Endothelial cell of umbilical vein (primary cell): ENCODE results near the gene CACNB4.

ENCODE experiments used
- CTCF ChIP-seq, 2 donors: IDR thresholded peaks; 1 replicate in 1 of 2; 2 replicates in 1 of 2; pipeline ENCODE4 v1.5.1; 2011; ENCODE audit warnings: low read length in 2 of 2, mild to moderate bottlenecking in 2 of 2, moderate library complexity in 2 of 2, control low read depth in 1 of 2, inconsistent platforms in 1 of 2, low read depth in 1 of 2; ENCODE audit not compliant: insufficient read depth in 1 of 2; ENCODE audit errors: extremely low read depth in 1 of 2
- EZH2 ChIP-seq: IDR thresholded peaks from 2 replicates; pipeline ENCODE4 v1.6.1; 2012; ENCODE audit warnings: borderline replicate concordance, low read depth, mild to moderate bottlenecking, moderate library complexity, low read length, inconsistent platforms; ENCODE audit not compliant: severe bottlenecking
- FOS ChIP-seq: IDR thresholded peaks from 2 replicates; pipeline ENCODE4 v1.6.1; 2011; ENCODE audit warnings: mild to moderate bottlenecking, low read length, moderate library complexity, borderline replicate concordance; ENCODE audit not compliant: insufficient read depth
- JUN ChIP-seq: IDR thresholded peaks from 2 replicates; pipeline ENCODE4 v1.6.1; 2011; ENCODE audit warnings: borderline replicate concordance, low read depth; ENCODE audit not compliant: insufficient read length, insufficient read depth
- MAX ChIP-seq: IDR thresholded peaks from 2 replicates; pipeline ENCODE4 v1.6.1; 2011; ENCODE audit not compliant: insufficient read depth, insufficient read length
- MYC ChIP-seq: IDR thresholded peaks from one replicate; pipeline ENCODE4 v1.6.1; 2011; ENCODE audit warnings: mild to moderate bottlenecking, low read depth, low read length
- POLR2A ChIP-seq: IDR thresholded peaks from 2 replicates; pipeline ENCODE4 v1.6.1; 2012; ENCODE audit warnings: low read depth, mild to moderate bottlenecking, control low read depth, low read length
- POLR2AphosphoS5 ChIP-seq: IDR thresholded peaks from 2 replicates; pipeline ENCODE4 v1.6.1; 2012; ENCODE audit warnings: low read depth, mild to moderate bottlenecking, control low read depth, low read length, moderate library complexity; ENCODE audit not compliant: insufficient read depth

GRCh38 chr2:151852260-151853069 is 246.4 kb downstream of the CACNB4 start:
- TF ChIP-seq POLR2AphosphoS5 (no peak), CTCF (IDR thresholded peaks at IDR 0.05; ENCODE audit: extremely low read depth in 1 of 2, insufficient read depth in 1 of 2, low read depth in 1 of 2, low read length in 2 of 2) (no peak), MAX (no peak), MYC (no peak), POLR2A (no peak), JUN (no peak), EZH2 (no peak), FOS (no peak)
